Fibroblast of skin of right biceps (primary cell): ENCODE results near the gene SPATA31D4.
A peak's percentile ranks its signal among the peaks of the same experiment; 100 is the strongest.

Experiments used
- DNase-seq: peaks from one replicate; pipeline ENCODE4 v3.0.0-alpha.2; 2013

The SPATA31D4 gene

GRCh38 chr9:81968026-81968425 lies 39.8 kb downstream of the SPATA31D4 start:
- no peak for DNase-seq

GRCh38 chr9:81969971-81970370 lies 41.7 kb downstream of the SPATA31D4 start:
- no peak for DNase-seq

GRCh38 chr9:81971727-81972126 lies 43.5 kb downstream of the SPATA31D4 start:
- DNase-seq, result no peak

DNA sequence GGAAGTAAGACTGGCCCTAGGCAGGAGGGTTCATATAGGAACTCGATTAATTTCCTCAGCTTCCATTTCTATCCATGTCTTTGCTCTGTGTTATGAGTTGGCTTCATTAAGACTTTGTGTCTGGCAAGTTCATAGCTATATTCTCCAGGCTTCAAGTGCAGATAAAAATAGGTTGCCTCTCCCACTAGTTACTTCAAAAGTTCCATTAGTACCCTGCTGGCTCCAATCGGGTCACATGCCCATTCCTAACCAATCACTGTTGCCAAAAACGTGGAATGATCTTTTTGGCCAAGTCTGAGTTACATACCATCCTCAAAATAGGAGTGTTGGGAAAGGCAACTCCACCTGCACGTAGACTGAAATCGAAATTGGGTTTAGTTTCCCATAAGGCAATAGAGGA lies 46.5 kb downstream of the SPATA31D4 start:
- no peak for DNase-seq

DNA sequence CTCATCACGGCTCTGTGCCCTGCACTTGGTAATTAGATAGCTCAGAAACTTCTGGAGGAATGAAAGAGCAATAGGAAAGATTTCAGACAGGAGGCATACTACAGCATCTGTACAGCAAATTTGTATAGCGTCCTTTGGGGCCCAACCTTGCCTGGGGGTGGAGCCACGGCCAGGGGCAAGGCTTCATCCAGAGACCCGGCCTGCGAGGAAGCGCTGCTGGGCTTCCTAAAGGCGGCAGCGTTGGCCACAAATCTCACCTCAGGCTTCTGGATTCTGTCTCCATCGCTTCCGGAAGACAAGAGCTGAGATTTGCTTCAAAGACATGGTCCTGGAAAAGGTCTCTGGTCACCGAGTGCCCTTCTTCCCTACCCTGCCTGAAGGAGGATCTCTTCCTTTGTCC lies 48.1 kb downstream of the SPATA31D4 start:
- DNase-seq, result no peak

DNA sequence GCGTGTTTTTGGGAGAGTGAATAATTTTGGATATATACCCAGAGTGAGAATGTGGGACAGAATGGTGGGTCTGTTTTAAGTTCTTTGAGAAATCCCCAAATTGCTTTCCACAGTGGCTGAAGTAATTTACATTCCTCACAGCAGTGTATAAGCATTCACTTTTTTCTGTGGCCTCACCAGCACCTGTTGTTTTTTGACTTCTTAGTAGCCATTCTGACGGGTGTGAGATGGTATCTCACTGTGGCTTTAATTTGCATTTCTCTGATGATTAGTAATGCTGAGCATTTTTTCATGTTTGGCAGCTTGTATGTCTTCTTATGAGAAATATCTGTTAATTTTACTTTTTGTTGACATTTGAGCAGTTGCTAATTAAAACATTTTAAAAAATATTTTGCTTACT lies 51.0 kb downstream of the SPATA31D4 start:
- DNase-seq, result no peak

GRCh38 chr9:81980568-81980967 lies 52.3 kb downstream of the SPATA31D4 start:
- DNase-seq, result peak; percentile 25

- DNase-seq, result no peak
Measured at GRCh38 chr9:81981883-81982282, 53.7 kb downstream of the SPATA31D4 start.
